HG03378 (cell line): ENCODE data around the gene PEX13.

Experiments used
- ATAC-seq: cut with Tn5 transposase; IDR thresholded peaks from one replicate; pipeline ENCODE4 v1.9.1; 2021; ENCODE audit warnings: mild to moderate bottlenecking, moderate library complexity; ENCODE audit not compliant: unreplicated experiment

PEX13 gene

GRCh38 chr2:61065714-61066709, 48.5 kb downstream of the PEX13 start, which contains the start of gene SANBR:
TSS of gene SANBR (plus strand) at chr2:61065871. CDS start at chr2:61070351, 4,480 bp downstream.
- ATAC-seq, result peak; percentile 86

- ATAC-seq, result no peak
Observed at GRCh38 chr2:61074100-61074499, 56.6 kb downstream of the PEX13 start.

GRCh38 chr2:61085883-61086282, 68.4 kb downstream of the PEX13 start:
- no peak for ATAC-seq

- ATAC-seq, result no peak
Observed at GRCh38 chr2:61089797-61090196, 72.3 kb downstream of the PEX13 start.

- no peak for ATAC-seq
Observed at GRCh38 chr2:61090386-61090921, 72.9 kb downstream of the PEX13 start.

GRCh38 chr2:61091485-61091884, 74.0 kb downstream of the PEX13 start:
- ATAC-seq, result no peak

GRCh38 chr2:61096438-61096837, 78.9 kb downstream of the PEX13 start:
- no peak for ATAC-seq

GRCh38 chr2:61100801-61101200, 83.3 kb downstream of the PEX13 start:
- ATAC-seq, result no peak
